ENCODE results near the gene FEN1.

Gene FEN1

DNA sequence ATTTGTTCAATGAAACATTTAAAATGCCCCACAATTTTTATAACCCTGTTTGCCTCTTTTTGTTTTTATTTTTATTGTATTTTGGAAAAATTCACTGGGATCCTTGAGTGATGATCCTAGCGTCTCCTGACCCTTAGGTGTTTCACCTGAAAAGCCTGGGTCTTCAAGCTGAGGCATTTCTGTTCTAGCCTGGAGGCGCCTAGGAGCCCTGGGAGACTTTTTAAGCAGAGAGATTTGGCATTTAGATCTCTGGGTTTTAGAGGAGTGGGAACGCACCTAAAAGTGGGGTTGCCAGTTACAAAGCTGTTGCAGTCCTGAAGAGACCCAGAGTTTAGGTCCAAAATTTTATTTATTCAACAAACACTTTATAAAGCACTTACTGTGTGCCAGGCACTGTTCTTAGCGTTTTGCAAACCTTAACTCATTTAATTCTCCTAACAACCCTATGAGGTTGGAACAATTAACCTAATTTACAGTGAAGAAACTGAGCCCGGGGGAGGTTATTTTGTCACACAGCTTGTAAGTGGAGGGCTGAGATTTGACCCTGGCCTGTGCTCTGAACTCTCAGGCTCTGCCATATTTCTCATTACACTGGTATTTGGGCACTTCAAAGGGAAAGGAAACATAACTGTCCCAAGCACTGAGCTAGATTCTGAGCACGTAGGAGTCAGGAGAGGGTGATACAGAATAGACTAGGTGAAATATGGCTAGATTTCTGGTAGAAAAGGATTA, 24.9 kb downstream of the FEN1 start (continued):
- TF ChIP-seq HOXD13 (CRISPR knock-in tag; IDR thresholded peaks at IDR 0.05; ENCODE audit: borderline replicate concordance), result no peak

DNA sequence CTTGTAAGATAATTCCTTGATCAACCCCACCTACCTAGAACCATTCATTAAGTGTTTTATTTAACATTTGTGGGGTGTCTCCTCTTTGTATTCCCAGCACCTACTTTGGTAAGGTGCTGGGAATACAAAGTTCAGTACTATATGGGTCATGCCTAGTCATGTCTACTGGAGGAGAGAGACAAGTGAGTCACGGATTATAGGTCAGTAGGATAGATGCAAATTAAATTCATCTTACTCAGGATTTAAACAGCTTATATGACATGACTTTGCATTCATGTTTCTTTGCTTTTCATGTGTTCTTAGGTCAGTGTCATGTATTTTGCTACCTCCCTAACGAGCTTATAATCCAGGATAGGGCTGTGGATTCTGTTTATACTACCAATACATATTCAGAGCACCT, 27.5 kb downstream of the FEN1 start:
- CTCF ChIA-PET, result interaction anchor here (1.5 to 1.7 kb wide), 3 partner anchors 23 to 127 kb away, joined by 4 to 9 read pairs (median 5); no protein-coding TSS in a partner anchor
- no peaks in the 10 kb centered on the region for H3K9me3 ChIP-seq (ENCODE audit: control insufficient read depth, insufficient read depth, low read depth, low read length)
- H3K36me3 ChIP-seq (ENCODE audit: control insufficient read depth in 2 of 2, insufficient read depth in 1 of 2, low read length in 2 of 2), result no peaks in the 10 kb centered on the region
- POLR2A ChIA-PET, result no interaction called here
- no peak overlapping the region for H3K27ac ChIP-seq (ENCODE audit: extremely low read depth, low read depth, low read length)
- TF ChIP-seq, protein P1, sequence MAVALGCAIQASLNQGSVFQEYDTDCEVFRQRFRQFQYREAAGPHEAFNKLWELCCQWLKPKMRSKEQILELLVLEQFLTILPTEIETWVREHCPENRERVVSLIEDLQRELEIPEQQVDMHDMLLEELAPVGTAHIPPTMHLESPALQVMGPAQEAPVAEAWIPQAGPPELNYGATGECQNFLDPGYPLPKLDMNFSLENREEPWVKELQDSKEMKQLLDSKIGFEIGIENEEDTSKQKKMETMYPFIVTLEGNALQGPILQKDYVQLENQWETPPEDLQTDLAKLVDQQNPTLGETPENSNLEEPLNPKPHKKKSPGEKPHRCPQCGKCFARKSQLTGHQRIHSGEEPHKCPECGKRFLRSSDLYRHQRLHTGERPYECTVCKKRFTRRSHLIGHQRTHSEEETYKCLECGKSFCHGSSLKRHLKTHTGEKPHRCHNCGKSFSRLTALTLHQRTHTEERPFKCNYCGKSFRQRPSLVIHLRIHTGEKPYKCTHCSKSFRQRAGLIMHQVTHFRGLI (tag by site-specific recombination; IDR thresholded peaks at IDR 0.05), result no peak
- TF ChIP-seq GFI1B (tag by site-specific recombination; IDR thresholded peaks at IDR 0.05) (no peak), ZNF214 (tag by site-specific recombination; IDR thresholded peaks at IDR 0.05; ENCODE audit: borderline replicate concordance) (no peak), ZNF302 (tag by site-specific recombination; IDR thresholded peaks at IDR 0.05; ENCODE audit: low read depth) (no peak), MEIS1 (CRISPR knock-in tag; IDR thresholded peaks at IDR 0.05; ENCODE audit: borderline replicate concordance) (no peak), ZNF155 (tag by site-specific recombination; IDR thresholded peaks at IDR 0.05) (no peak), ZFP37 (tag by site-specific recombination; IDR thresholded peaks at IDR 0.05) (no peak)
- TF ChIP-seq, protein P2, sequence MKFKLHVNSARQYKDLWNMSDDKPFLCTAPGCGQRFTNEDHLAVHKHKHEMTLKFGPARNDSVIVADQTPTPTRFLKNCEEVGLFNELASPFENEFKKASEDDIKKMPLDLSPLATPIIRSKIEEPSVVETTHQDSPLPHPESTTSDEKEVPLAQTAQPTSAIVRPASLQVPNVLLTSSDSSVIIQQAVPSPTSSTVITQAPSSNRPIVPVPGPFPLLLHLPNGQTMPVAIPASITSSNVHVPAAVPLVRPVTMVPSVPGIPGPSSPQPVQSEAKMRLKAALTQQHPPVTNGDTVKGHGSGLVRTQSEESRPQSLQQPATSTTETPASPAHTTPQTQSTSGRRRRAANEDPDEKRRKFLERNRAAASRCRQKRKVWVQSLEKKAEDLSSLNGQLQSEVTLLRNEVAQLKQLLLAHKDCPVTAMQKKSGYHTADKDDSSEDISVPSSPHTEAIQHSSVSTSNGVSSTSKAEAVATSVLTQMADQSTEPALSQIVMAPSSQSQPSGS (tag by site-specific recombination; IDR thresholded peaks at IDR 0.05; ENCODE audit: low read depth), result no peak
- TF ChIP-seq, protein P3, sequence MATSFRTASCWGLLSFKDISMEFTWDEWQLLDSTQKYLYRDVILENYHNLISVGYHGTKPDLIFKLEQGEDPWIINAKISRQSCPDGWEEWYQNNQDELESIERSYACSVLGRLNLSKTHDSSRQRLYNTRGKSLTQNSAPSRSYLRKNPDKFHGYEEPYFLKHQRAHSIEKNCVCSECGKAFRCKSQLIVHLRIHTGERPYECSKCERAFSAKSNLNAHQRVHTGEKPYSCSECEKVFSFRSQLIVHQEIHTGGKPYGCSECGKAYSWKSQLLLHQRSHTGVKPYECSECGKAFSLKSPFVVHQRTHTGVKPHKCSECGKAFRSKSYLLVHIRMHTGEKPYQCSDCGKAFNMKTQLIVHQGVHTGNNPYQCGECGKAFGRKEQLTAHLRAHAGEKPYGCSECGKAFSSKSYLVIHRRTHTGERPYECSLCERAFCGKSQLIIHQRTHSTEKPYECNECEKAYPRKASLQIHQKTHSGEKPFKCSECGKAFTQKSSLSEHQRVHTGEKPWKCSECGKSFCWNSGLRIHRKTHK (tag by site-specific recombination; IDR thresholded peaks at IDR 0.05), result no peak
- TF ChIP-seq, protein P4, sequence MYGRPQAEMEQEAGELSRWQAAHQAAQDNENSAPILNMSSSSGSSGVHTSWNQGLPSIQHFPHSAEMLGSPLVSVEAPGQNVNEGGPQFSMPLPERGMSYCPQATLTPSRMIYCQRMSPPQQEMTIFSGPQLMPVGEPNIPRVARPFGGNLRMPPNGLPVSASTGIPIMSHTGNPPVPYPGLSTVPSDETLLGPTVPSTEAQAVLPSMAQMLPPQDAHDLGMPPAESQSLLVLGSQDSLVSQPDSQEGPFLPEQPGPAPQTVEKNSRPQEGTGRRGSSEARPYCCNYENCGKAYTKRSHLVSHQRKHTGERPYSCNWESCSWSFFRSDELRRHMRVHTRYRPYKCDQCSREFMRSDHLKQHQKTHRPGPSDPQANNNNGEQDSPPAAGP (tag by site-specific recombination; IDR thresholded peaks at IDR 0.05), result no peak
- TF ChIP-seq, protein P5, sequence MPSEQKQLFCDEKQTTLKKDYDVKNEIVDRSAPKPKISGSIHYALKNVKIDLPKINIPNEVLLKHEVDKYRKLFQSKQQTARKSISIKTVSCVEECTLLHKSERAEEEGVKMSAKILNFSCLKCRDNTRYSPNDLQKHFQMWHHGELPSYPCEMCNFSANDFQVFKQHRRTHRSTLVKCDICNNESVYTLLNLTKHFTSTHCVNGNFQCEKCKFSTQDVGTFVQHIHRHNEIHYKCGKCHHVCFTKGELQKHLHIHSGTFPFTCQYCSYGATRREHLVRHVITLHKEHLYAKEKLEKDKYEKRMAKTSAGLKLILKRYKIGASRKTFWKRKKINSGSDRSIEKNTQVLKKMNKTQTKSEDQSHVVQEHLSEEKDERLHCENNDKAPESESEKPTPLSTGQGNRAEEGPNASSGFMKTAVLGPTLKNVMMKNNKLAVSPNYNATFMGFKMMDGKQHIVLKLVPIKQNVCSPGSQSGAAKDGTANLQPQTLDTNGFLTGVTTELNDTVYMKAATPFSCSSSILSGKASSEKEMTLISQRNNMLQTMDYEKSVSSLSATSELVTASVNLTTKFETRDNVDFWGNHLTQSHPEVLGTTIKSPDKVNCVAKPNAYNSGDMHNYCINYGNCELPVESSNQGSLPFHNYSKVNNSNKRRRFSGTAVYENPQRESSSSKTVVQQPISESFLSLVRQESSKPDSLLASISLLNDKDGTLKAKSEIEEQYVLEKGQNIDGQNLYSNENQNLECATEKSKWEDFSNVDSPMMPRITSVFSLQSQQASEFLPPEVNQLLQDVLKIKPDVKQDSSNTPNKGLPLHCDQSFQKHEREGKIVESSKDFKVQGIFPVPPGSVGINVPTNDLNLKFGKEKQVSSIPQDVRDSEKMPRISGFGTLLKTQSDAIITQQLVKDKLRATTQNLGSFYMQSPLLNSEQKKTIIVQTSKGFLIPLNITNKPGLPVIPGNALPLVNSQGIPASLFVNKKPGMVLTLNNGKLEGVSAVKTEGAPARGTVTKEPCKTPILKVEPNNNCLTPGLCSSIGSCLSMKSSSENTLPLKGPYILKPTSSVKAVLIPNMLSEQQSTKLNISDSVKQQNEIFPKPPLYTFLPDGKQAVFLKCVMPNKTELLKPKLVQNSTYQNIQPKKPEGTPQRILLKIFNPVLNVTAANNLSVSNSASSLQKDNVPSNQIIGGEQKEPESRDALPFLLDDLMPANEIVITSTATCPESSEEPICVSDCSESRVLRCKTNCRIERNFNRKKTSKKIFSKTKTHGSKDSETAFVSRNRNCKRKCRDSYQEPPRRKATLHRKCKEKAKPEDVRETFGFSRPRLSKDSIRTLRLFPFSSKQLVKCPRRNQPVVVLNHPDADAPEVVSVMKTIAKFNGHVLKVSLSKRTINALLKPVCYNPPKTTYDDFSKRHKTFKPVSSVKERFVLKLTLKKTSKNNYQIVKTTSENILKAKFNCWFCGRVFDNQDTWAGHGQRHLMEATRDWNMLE (tag by site-specific recombination; conservative IDR thresholded peaks at IDR 0.05; ENCODE audit: low read depth), result no peak
- TF ChIP-seq, protein P6, sequence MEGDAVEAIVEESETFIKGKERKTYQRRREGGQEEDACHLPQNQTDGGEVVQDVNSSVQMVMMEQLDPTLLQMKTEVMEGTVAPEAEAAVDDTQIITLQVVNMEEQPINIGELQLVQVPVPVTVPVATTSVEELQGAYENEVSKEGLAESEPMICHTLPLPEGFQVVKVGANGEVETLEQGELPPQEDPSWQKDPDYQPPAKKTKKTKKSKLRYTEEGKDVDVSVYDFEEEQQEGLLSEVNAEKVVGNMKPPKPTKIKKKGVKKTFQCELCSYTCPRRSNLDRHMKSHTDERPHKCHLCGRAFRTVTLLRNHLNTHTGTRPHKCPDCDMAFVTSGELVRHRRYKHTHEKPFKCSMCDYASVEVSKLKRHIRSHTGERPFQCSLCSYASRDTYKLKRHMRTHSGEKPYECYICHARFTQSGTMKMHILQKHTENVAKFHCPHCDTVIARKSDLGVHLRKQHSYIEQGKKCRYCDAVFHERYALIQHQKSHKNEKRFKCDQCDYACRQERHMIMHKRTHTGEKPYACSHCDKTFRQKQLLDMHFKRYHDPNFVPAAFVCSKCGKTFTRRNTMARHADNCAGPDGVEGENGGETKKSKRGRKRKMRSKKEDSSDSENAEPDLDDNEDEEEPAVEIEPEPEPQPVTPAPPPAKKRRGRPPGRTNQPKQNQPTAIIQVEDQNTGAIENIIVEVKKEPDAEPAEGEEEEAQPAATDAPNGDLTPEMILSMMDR (tag by site-specific recombination; IDR thresholded peaks at IDR 0.05), result no peak
- TF ChIP-seq, protein P7, sequence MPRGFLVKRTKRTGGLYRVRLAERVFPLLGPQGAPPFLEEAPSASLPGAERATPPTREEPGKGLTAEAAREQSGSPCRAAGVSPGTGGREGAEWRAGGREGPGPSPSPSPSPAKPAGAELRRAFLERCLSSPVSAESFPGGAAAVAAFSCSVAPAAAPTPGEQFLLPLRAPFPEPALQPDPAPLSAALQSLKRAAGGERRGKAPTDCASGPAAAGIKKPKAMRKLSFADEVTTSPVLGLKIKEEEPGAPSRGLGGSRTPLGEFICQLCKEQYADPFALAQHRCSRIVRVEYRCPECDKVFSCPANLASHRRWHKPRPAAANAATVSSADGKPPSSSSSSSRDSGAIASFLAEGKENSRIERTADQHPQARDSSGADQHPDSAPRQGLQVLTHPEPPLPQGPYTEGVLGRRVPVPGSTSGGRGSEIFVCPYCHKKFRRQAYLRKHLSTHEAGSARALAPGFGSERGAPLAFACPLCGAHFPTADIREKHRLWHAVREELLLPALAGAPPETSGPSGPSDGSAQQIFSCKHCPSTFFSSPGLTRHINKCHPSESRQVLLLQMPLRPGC (tag by site-specific recombination; IDR thresholded peaks at IDR 0.05), result no peak
- H3K4me1 ChIP-seq (ENCODE audit: control insufficient read depth, insufficient read depth, low read length), result no peaks in the 10 kb centered on the region
- no peak overlapping the region for H3K4me3 ChIP-seq (ENCODE audit: low read depth, low read length)
